B cell (primary cell): ENCODE measurements around the gene SF3B6. TPM values are rescaled to one million over a fixed set of nuclear protein-coding genes. Genes with fewer than 3 reads are reported as not detected.

Source experiments
- ATAC-seq: fragments of 200-7000 bp; cut with Tn5 transposase; one replicate; pipeline ENCODE4 v1.10.0; 2021; ENCODE audit warnings: low read depth, mild to moderate bottlenecking, moderate number of reproducible peaks, moderate library complexity
- CTCF ChIA-PET: fragments of 350-600 bp; sonication (Branson Sonifier 250); formaldehyde crosslinking; loops from one replicate; lab custom pipeline; 2021; ENCODE audit warnings: antibody characterized with exemption, inconsistent platforms; lab: Charles Lee
- POLR2A ChIA-PET: fragments of 350-600 bp; sonication (Branson Sonifier 250); formaldehyde crosslinking; loops from one replicate; lab custom pipeline; 2021; ENCODE audit warnings: antibody characterized with exemption; lab: Charles Lee
- DNase-seq: peaks from one replicate; pipeline ENCODE4 v3.0.0; 2013
- H2AFZ ChIP-seq: 2 replicates; pipeline ENCODE4 v1.6.1; 2012; ENCODE audit warnings: mild to moderate bottlenecking, low read depth, low read length; ENCODE audit not compliant: insufficient read depth, poor library complexity, severe bottlenecking
- H3K27ac ChIP-seq, 2 donors: 1 replicate in 1 of 2; 2 replicates in 1 of 2; pipeline ENCODE4 v1.5.1; 2012 to 2013; ENCODE audit warnings: low read length in 2 of 2, mild to moderate bottlenecking in 2 of 2, moderate library complexity in 1 of 2
- H3K27me3 ChIP-seq, 4 experiments: fragments of 200-600 bp in 1 of 4; sonication (generic) in 1 of 4; replicated peaks in 1 of 4; 1 replicate in 2 of 4; 2 replicates in 2 of 4; pipeline versions ENCODE4 v1.6.1 to v1.7.0; 2013 to 2016; ENCODE audit warnings: low read length in 3 of 4, mild to moderate bottlenecking in 2 of 4, mixed read lengths in 1 of 4, moderate library complexity in 1 of 4; ENCODE audit not compliant: insufficient read depth in 4 of 4, control insufficient read depth in 3 of 4; ENCODE audit errors: control extremely low read depth in 1 of 4
- H3K36me3 ChIP-seq, 2 experiments: replicated peaks in 1 of 2; 1 replicate in 1 of 2; 2 replicates in 1 of 2; pipeline versions ENCODE4 v1.6.1 to v1.7.1; 2013; ENCODE audit warnings: low read length in 1 of 2; ENCODE audit not compliant: insufficient read depth in 2 of 2, control insufficient read depth in 1 of 2; ENCODE audit errors: control extremely low read depth in 1 of 2, extremely low read depth in 1 of 2
- H3K4me1 ChIP-seq, 2 donors: fragments of 200-600 bp in 1 of 2; sonication (generic) in 1 of 2; 1 replicate in 1 of 2; 2 replicates in 1 of 2; pipeline versions ENCODE4 v1.5.1 to v1.6.1; 2013 to 2017; ENCODE audit warnings: low read length in 2 of 2; ENCODE audit not compliant: control insufficient read depth in 2 of 2, insufficient read depth in 2 of 2
- H3K4me2 ChIP-seq: replicated peaks from 2 replicates; pipeline ENCODE3; 2012; ENCODE audit warnings: mild to moderate bottlenecking, low read depth, low read length; ENCODE audit not compliant: poor library complexity, severe bottlenecking
- H3K4me3 ChIP-seq, 5 experiments: fragments of 200-600 bp in 1 of 5; sonication (generic) in 1 of 5; 1 replicate in 3 of 5; 2 replicates in 2 of 5; pipeline versions ENCODE4 v1.5.1 to v1.7.0; 2011 to 2016; ENCODE audit warnings: low read length in 4 of 5, mild to moderate bottlenecking in 4 of 5, low read depth in 2 of 5, control low read depth in 1 of 5, moderate library complexity in 1 of 5; ENCODE audit not compliant: insufficient read depth in 1 of 5; ENCODE audit errors: control extremely low read depth in 1 of 5, extremely low read depth in 1 of 5
- H3K79me2 ChIP-seq: fragments of 200-600 bp; sonication (generic); one replicate; pipeline ENCODE4 v1.6.0; 2016; ENCODE audit warnings: low read length; ENCODE audit not compliant: control insufficient read depth, insufficient read depth
- H3K9ac ChIP-seq: fragments of 200-600 bp; sonication (generic); 2 replicates; pipeline ENCODE4 v1.6.1; 2017; ENCODE audit warnings: mild to moderate bottlenecking, low read length, moderate library complexity
- H3K9me3 ChIP-seq, 3 donors: one replicate each; pipeline versions ENCODE4 v1.6.1 to v1.7.1; 2013; ENCODE audit warnings: low read length in 2 of 3; ENCODE audit not compliant: control insufficient read depth in 2 of 3, insufficient read depth in 1 of 3; ENCODE audit errors: control extremely low read depth in 1 of 3
- H4K20me1 ChIP-seq: 2 replicates; pipeline ENCODE4 v1.6.0; 2012; ENCODE audit warnings: mild to moderate bottlenecking, low read length; ENCODE audit not compliant: insufficient read depth, control insufficient read depth, poor library complexity, severe bottlenecking
- H3K27ac Mint-ChIP-seq: one replicate; pipeline ENCODE4 v1.8.0; 2021; ENCODE audit warnings: mixed read lengths
- H3K27me3 Mint-ChIP-seq: one replicate; pipeline ENCODE4 v1.8.0; 2021; ENCODE audit warnings: mixed read lengths
- H3K4me1 Mint-ChIP-seq: one replicate; pipeline ENCODE4 v1.8.0; 2021; ENCODE audit warnings: mixed read lengths
- H3K4me3 Mint-ChIP-seq: one replicate; pipeline ENCODE4 v1.8.0; 2021; ENCODE audit warnings: mixed read lengths
- H3K9me3 Mint-ChIP-seq: one replicate; pipeline ENCODE4 v1.8.0; 2022; ENCODE audit warnings: mixed read lengths; ENCODE audit not compliant: insufficient read depth
- EZH2 ChIP-seq: IDR thresholded peaks from 2 replicates; pipeline ENCODE4 v1.6.1; 2012; ENCODE audit warnings: borderline replicate concordance, low read depth, mild to moderate bottlenecking, moderate library complexity, low read length; ENCODE audit not compliant: insufficient read depth, poor library complexity, severe bottlenecking
- WGBS: methylation state at CpG from one replicate; pipeline ENCODE4 v1.1.5; 2013; ENCODE audit warnings: missing lambda C conversion rate; ENCODE audit not compliant: insufficient coverage; 5-methylcytosine and 5-hydroxymethylcytosine counted together
- intact Hi-C: fragments of 100-400 bp; cut with micrococcal nuclease; formaldehyde crosslinking; loops from one replicate; pipeline ENCODE4 v1.10.0; 2022
- polyA plus RNA-seq: library from polyadenylated mRNA; depleted of rRNA; stranded (reverse); fragments of >200 nt; gene quantifications from 2 replicates; pipeline ENCODE4 v1.2.3, GENCODE V29; 2012
- total RNA-seq, 2 donors: library from RNA; stranded (reverse); fragments of 120-200 nt in 1 of 2; gene quantifications; 1 replicate in 1 of 2; 2 replicates in 1 of 2; pipeline versions ENCODE4 v1.2.3 to v1.2.4, GENCODE V29; 2013 to 2022
- TF ChIP-seq, protein P1 (sequence below): fragments of 200-600 bp; IDR thresholded peaks from one replicate; pipeline ENCODE4 v1.8.0; 2022; ENCODE audit warnings: antibody characterized with exemption, mild to moderate bottlenecking

The SF3B6 gene
- total and polyA plus RNA-seq, 2 donors (not counting 1 experiment from before 2014, with no cell fraction given) = 47.2 to 48.4 TPM

DNA sequence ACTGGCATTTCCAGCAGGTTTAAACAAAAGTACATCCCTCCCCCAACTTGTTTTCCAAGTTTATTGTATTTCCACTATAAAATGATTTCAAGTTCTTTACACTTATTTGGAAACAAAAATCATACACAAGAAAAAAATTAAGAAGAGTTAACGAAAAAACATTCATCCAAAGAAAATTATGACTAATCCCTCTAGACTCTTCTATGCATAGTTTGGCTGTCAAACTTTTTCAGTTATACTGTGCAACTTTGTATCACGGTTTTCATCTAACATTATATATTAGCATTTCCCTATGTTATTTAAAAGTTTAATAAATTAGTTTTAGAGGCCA, 29.6 kb downstream of the SF3B6 start:
- CTCF ChIA-PET = interaction anchor here (1.1 to 2.0 kb wide), 4 partner anchors 20 to 76 kb away, joined by 3 to 18 read pairs (median 5); partner anchors contain the start of genes SF3B6 and TP53I3
- Mint-ChIP-seq H3K9me3 (no peaks in the 10 kb centered on the region), H3K27me3 (no peaks in the 10 kb centered on the region), H3K4me3 (peak overlapping the region; percentile 90), H3K27ac (no peak overlapping the region), H3K4me1 (peaks cover 25% of the 10 kb centered on the region)
- no peak for ATAC-seq
- Histone ChIP-seq H3K4me3 (peak overlapping the region; percentile 53 to 92 (median 79)), H4K20me1 (peaks cover 1% of the 10 kb centered on the region), H3K27ac (peak overlapping the region in 1 of 2 donors; percentile 79), H3K79me2 (peaks cover 20% of the 10 kb centered on the region), H3K9me3 (no peaks in the 10 kb centered on the region), H3K4me1 (peaks cover 24 to 26% of the 10 kb centered on the region in 2 donors), H3K27me3 (peaks cover 0 to 20% (median 2%) of the 10 kb centered on the region in 4 experiments), H3K36me3 (no peaks in the 10 kb centered on the region), H3K4me2 (peak overlapping the region; percentile 96), H3K9ac (peak overlapping the region; percentile 92), H2AFZ (peak overlapping the region; percentile 97)
- no CpG with 5 or more reads among the region's 2 CpGs for WGBS
- POLR2A ChIA-PET = interaction anchor here (1.7 to 1.8 kb wide), 2 partner anchors 30 to 120 kb away, joined by 16 to 20 read pairs; partner anchors contain the start of genes ATAD2B and SF3B6
- DNase-seq = no peak
- TF ChIP-seq EZH2 = no peak
- TF ChIP-seq, protein P1, sequence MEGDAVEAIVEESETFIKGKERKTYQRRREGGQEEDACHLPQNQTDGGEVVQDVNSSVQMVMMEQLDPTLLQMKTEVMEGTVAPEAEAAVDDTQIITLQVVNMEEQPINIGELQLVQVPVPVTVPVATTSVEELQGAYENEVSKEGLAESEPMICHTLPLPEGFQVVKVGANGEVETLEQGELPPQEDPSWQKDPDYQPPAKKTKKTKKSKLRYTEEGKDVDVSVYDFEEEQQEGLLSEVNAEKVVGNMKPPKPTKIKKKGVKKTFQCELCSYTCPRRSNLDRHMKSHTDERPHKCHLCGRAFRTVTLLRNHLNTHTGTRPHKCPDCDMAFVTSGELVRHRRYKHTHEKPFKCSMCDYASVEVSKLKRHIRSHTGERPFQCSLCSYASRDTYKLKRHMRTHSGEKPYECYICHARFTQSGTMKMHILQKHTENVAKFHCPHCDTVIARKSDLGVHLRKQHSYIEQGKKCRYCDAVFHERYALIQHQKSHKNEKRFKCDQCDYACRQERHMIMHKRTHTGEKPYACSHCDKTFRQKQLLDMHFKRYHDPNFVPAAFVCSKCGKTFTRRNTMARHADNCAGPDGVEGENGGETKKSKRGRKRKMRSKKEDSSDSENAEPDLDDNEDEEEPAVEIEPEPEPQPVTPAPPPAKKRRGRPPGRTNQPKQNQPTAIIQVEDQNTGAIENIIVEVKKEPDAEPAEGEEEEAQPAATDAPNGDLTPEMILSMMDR = no peak
- intact Hi-C loops = loop anchor here (2.0 kb wide), 3 partner anchors 38 to 1832 kb away; partner anchors contain the start of genes ASXL2, CENPO, PTRHD1 and TP53I3
